Measurements from ENCODE around the gene CCDC78.

The CCDC78 gene

GRCh38 chr16:726438-727290, at the start of gene CCDC78, which contains the start of gene HAGHL:
CCDC78 (minus strand) TSS chr16:726443; CDS start chr16:726367, 76 bp downstream.
HAGHL (plus strand) TSS chr16:727106; CDS start chr16:727510, 404 bp downstream.
- DNase-seq = no peak

- no peak for DNase-seq
These were observed 49.1 kb upstream of the CCDC78 start for GRCh38 chr16:775236-775796.

- DNase-seq = no peak
These were observed 48.1 kb upstream of the CCDC78 start for GRCh38 chr16:774086-775001.

GRCh38 chr16:772959-773358, 46.7 kb upstream of the CCDC78 start:
- DNase-seq = no peak

GRCh38 chr16:770411-770810, 44.2 kb upstream of the CCDC78 start:
- DNase-seq = no peak

- no peak for DNase-seq
These were observed 43.7 kb upstream of the CCDC78 start for GRCh38 chr16:769934-770333.

- DNase-seq = no peak
These were observed 43.0 kb upstream of the CCDC78 start for GRCh38 chr16:769184-769784.

GRCh38 chr16:768428-768827, 42.2 kb upstream of the CCDC78 start:
- DNase-seq = no peak

GRCh38 chr16:767743-768235, 41.5 kb upstream of the CCDC78 start:
- DNase-seq = no peak

GRCh38 chr16:766820-767640, 40.8 kb upstream of the CCDC78 start:
- no peak for DNase-seq

- no peak for DNase-seq
These were observed 40.0 kb upstream of the CCDC78 start for GRCh38 chr16:766008-766819.

- no peak for DNase-seq
These were observed 39.2 kb upstream of the CCDC78 start for GRCh38 chr16:765488-765865.

- DNase-seq = no peak
These were observed 38.7 kb upstream of the CCDC78 start for GRCh38 chr16:764848-765487.

GRCh38 chr16:764184-764750, 38.0 kb upstream of the CCDC78 start:
- DNase-seq = no peak

GRCh38 chr16:763369-764183, 37.3 kb upstream of the CCDC78 start:
- no peak for DNase-seq

GRCh38 chr16:762595-763268, 36.5 kb upstream of the CCDC78 start:
- DNase-seq = no peak

- DNase-seq = no peak
These were observed 35.6 kb upstream of the CCDC78 start for GRCh38 chr16:761625-762513.

Measured in fibroblast of skin of right quadriceps (primary cell).